ENCODE data around the gene TMEM52B.

DNA sequence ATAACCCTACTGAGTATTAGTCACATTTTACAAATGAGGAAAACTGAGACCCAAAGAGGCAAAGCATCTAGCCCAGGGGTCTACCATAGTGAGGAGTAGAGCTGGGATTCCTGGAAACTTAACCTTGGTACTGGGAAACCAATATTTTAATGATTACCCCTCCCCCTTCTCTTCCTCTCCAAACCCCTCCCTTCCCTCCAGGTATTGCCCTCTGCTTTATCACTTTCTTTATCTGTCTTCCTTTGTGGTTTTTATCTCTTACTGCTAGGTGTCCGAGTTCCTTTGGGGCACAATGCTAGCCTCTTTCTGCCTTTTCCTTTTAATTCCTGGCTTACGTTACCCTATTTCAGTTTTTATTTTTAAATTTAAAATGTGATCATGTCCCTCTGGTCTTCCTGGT lies 36.6 kb downstream of the TMEM52B start:
- no peak for TF ChIP-seq REST (IDR thresholded peaks at IDR 0.05; ENCODE audit: insufficient read depth in 1 of 2, low read depth in 2 of 2, low read length in 1 of 2)
- no peak for TF ChIP-seq CTCF (IDR thresholded peaks at IDR 0.05)
